ENCODE data around the gene TSPYL4.

DNA sequence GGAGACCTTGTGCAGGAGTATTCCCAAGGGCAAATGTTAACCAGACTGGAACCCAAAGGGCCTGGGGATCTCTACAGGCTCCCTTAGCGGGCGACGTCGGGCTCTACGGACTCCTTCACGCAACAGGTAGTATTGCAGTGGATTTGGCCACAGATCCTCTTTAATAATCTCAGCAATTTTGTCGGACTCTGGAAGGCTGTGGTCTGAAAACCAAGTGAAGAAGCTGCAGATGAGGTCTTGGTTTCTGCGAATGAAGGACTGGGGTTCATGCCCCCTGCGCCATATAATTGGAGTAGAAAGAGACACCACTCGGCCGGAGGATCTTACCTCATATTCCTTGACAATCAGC, 24.6 kb upstream of the TSPYL4 start:
- no peak for TF ChIP-seq POLR2A (IDR thresholded peaks at IDR 0.05)
- TF ChIP-seq, protein P1, sequence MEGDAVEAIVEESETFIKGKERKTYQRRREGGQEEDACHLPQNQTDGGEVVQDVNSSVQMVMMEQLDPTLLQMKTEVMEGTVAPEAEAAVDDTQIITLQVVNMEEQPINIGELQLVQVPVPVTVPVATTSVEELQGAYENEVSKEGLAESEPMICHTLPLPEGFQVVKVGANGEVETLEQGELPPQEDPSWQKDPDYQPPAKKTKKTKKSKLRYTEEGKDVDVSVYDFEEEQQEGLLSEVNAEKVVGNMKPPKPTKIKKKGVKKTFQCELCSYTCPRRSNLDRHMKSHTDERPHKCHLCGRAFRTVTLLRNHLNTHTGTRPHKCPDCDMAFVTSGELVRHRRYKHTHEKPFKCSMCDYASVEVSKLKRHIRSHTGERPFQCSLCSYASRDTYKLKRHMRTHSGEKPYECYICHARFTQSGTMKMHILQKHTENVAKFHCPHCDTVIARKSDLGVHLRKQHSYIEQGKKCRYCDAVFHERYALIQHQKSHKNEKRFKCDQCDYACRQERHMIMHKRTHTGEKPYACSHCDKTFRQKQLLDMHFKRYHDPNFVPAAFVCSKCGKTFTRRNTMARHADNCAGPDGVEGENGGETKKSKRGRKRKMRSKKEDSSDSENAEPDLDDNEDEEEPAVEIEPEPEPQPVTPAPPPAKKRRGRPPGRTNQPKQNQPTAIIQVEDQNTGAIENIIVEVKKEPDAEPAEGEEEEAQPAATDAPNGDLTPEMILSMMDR (IDR thresholded peaks at IDR 0.05): no peak
